ENCODE results near the gene TLL2.

Gene TLL2

DNA sequence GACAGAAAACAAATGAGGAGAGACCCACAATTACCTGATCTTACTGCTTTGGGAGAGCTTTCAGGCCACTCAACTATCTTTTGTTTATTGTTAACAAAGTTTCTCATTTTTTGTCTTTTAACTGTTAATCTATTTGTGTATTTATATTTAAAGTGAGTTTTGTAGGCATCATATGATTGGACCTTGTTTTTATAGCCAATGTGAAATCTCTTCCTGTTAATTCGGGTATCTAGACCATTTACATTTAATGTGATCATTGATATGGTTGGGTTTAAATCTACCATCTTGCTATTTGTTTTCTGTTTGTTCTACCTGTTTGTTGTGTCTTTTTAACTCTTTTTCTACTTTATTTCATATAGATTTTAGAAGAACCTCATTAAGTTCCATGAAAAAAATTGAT is 167.4 kb downstream of the TLL2 start:
- TF ChIP-seq, protein P1, sequence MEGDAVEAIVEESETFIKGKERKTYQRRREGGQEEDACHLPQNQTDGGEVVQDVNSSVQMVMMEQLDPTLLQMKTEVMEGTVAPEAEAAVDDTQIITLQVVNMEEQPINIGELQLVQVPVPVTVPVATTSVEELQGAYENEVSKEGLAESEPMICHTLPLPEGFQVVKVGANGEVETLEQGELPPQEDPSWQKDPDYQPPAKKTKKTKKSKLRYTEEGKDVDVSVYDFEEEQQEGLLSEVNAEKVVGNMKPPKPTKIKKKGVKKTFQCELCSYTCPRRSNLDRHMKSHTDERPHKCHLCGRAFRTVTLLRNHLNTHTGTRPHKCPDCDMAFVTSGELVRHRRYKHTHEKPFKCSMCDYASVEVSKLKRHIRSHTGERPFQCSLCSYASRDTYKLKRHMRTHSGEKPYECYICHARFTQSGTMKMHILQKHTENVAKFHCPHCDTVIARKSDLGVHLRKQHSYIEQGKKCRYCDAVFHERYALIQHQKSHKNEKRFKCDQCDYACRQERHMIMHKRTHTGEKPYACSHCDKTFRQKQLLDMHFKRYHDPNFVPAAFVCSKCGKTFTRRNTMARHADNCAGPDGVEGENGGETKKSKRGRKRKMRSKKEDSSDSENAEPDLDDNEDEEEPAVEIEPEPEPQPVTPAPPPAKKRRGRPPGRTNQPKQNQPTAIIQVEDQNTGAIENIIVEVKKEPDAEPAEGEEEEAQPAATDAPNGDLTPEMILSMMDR (conservative IDR thresholded peaks at IDR 0.05; ENCODE audit: low read length): no peak
- DNase-seq (ENCODE audit: low read depth): no peak
- no peak overlapping the region for H3K4me3 ChIP-seq (ENCODE audit: low read length)

DNA sequence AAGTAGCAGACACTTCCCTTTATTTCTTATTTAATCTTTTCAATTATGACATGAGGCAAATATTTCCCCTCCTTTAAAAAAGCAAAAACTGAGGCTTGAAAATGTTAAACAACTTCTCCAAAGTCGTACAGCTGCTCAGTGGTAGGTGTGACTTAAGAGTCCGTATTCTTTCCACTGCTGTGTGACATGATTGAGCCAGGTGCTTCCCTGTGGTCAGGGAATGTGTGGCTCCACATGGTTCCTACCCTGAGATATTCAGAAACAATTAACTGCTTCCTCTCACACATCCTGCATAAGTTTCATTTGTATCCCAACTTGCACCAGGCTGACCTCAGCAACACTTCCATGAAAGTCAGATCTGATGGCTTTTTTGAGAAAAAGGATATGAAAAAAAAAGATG is 168.5 kb downstream of the TLL2 start:
- no peak for DNase-seq (ENCODE audit: low read depth)
- H3K4me3 ChIP-seq (ENCODE audit: low read length): no peak overlapping the region
- TF ChIP-seq, protein P1 (conservative IDR thresholded peaks at IDR 0.05; ENCODE audit: low read length): no peak

DNA sequence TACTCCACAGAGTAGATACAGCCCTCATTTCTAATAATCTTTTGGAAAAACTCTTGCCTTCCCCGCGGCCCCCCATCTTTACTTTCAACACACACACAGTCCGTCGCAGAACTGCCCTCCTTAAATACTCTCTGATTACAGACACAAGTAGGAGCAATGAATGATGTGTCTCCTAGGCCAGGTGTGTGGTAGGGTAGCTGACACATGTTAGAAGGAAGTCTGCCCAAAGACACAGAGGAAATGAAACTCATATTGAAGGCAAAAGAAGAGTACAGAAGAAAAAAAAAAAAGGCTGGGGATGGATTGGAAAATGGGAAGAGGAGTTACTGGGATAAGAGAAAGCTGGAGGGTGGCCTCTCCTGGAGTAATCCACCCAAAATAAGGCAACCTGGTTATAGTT is 169.5 kb downstream of the TLL2 start:
- DNase-seq (ENCODE audit: low read depth): no peak
- TF ChIP-seq, protein P1 (conservative IDR thresholded peaks at IDR 0.05; ENCODE audit: low read length): no peak
- no peak overlapping the region for H3K4me3 ChIP-seq (ENCODE audit: low read length)

DNA sequence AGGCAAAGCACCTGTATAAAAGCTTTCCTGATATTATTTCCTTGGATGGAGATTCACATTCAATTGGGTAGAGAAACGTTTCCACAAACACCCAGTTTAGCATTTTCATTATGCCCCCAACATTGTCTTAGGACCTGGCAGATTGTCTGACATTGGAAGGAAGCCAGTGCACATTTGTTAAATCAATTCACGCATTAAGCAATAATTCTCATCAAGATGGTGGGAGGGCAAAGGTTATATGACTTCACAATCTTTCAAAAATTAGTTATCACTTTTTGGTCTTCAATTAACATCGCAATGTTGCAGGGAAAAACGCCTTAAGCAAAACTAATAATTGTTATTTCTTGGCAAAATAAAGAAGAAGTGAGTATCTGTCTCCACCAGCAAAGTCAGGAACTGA is 171.3 kb downstream of the TLL2 start:
- H3K4me3 ChIP-seq (ENCODE audit: low read length): no peak overlapping the region
- DNase-seq (ENCODE audit: low read depth): no peak
- TF ChIP-seq, protein P1 (conservative IDR thresholded peaks at IDR 0.05; ENCODE audit: low read length): no peak

DNA sequence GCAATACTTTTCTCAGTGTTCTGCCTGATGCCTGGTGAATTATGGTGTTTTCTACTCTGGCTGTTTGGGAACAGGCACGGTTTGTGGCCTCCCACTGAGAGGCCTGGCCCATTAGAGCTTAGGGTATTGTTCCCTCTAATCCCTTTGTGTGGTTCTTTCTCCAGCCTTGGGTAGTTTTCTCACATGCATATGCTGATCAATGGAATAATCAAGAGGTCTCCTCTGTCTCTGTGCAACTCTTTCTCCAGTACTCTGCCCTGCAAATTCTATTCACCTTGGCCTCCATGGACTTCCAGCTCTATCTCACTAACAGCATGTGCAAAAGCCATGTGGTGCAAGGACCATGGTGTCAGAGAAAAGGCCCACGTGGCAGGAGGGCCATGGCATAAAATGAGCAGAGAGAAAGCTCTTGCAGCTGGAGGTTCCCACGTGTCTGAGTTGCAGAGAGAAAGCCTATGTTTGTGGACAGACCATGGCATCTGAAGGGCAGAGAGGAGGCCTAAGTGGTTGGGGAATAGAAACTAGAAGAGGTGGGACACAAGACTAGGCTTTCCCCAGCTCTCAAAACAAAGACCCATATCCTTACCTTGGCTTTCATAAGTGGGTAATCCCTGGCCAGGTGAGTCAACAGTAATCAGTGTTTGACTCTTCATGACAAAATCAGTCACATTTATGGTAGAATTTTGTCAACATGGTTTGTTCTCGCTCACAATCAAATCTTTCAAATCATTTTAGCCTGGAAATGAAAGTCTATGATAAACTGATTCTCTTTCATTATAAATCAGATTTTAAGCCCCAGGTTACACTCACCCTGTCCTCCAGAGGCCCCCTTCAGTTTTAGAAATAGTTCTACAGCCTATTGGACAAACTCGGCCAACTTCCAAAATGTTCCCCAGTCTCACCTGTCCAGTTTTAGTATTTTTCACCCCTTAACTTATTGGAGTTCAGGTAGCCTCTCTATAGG is 172.2 kb downstream of the TLL2 start:
- no peak for DNase-seq (ENCODE audit: low read depth)

DNA sequence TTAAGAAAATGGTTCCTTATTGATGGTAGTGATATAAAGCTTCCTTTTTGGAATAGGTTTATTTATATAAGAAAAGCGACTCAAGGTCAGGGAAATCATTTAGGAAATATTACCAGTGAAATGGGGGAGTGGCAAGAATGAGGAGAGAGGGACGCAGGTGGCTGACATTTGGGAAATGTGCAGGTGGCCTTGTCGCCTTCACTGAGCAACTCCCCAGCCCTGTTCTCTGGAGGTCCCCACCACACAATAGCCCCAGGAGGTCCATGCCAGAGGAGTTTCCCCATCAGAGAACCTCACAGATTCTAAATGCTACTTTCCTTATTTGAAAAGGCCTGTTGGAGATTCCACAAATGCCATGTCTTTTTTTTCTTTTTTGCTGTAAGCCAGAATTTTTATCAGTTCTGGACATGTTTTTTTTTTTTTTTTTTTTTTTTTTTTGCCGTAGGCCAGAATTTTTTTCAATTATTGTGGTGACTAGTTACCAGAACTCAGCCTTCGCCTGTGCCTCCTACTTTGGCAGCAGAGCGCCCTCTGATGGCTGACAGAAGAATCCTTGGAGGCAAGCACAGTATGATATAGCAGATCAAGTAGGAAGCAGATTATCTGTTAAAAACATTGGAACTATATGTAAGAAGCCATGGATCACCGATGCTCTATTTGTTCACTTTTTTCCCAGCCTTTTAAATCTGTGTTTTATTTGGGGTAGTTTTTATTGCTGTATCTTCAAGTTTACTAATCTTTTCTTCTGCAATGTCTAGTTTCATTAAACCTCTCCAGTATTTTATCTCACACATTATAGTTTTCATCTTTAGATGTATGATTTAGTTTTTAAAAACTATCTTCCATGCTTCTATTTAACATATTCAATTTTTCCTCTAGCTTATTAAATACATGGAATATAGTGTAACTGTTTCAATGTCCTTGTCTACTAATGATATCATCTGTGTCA is 173.5 kb downstream of the TLL2 start:
- peak; percentile 56 for DNase-seq (ENCODE audit: low read depth)
- TF ChIP-seq, protein P1 (conservative IDR thresholded peaks at IDR 0.05; ENCODE audit: low read length): peak; percentile 67
- H3K4me3 ChIP-seq (ENCODE audit: low read length): no peak overlapping the region

More for the DNA sequence above, 172.2 kb downstream of the TLL2 start:
- no peak overlapping the region for H3K4me3 ChIP-seq (ENCODE audit: low read length)
- TF ChIP-seq, protein P1 (conservative IDR thresholded peaks at IDR 0.05; ENCODE audit: low read length): no peak

Measured in AG10803 (cell line).